GM12878 (cell line): ENCODE results near the gene NKD1.

Source experiments
- ASH2L ChIP-seq: fragments of 300-600, 200-600 bp; sonication (generic); IDR thresholded peaks from 2 replicates; pipeline ENCODE4 v1.6.1; 2017; ENCODE audit warnings: low read depth, mild to moderate bottlenecking, borderline replicate concordance
- EED ChIP-seq: sonication (generic); IDR thresholded peaks from 2 replicates; pipeline ENCODE4 v1.6.1; 2016; ENCODE audit warnings: antibody characterized with exemption, low read depth
- NFXL1 ChIP-seq: fragments of 450-650 bp; IDR thresholded peaks from 2 replicates; pipeline ENCODE4 v1.6.1; 2017; ENCODE audit warnings: antibody characterized with exemption, mild to moderate bottlenecking, borderline replicate concordance
- PBX3 ChIP-seq: IDR thresholded peaks from 2 replicates; pipeline ENCODE4 v1.6.1; 2011; ENCODE audit warnings: mild to moderate bottlenecking, low read depth, low read length, moderate library complexity; ENCODE audit not compliant: insufficient replicate concordance
- TF ChIP-seq, protein P1 (sequence below), 3 experiments: IDR thresholded peaks in 2 of 3; conservative IDR thresholded peaks in 1 of 3; 2 replicates each; pipeline ENCODE4 v1.5.1; 2011; ENCODE audit warnings: low read depth in 3 of 3, low read length in 3 of 3, mild to moderate bottlenecking in 3 of 3, control low read depth in 2 of 3, moderate library complexity in 2 of 3, inconsistent platforms in 1 of 3, mixed read lengths in 1 of 3; ENCODE audit not compliant: control insufficient read depth in 2 of 3, insufficient read depth in 1 of 3; ENCODE audit errors: extremely low read depth in 1 of 3
- TF ChIP-seq, protein P2 (sequence below): IDR thresholded peaks from 2 replicates; pipeline ENCODE4 v1.6.1; 2012; ENCODE audit warnings: low read depth, low read length, improper control_type of control experiment

DNA sequence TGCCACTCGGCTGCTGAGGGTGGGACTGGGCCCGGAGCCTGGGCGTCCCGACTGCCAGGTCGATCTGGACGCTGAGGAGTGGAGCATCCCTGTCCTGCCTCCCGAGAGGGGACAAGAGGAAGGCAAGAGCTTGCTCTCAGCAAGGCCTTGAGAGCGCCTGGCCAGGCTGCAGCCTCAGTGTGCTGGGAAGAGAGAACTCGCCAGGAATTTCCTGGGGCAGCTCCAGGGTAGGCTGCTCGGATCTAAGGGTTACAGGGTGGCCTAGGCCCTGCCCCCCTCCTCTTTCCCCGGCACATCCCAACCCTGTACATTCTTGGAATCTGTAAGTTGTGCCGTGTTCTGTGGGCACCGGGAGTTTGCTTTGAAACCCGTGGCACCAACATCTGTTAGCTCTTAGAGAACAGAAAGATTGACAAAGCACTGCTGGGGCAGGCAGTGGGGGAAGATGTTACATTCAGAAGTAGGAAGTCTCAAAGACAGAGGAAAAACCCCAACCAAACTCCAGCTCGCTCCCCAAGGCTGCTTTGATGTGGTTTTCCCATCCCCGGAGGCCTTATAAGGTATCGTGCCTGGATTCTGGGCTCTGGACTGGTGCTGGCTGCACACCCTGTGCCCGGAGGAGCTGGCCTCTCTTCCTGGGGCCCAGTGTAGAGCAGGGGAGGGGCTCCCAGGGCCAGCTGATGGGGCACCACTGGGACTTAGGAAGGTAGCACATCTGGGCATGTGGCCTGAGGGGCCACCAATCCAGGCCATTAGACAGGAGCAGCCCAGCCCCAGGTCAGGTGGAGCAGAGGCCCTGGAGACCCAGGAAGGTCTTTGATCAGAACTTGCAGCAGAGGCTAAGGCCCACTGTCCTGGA lies 55.2 kb downstream of the NKD1 start:
- TF ChIP-seq, protein P1, sequence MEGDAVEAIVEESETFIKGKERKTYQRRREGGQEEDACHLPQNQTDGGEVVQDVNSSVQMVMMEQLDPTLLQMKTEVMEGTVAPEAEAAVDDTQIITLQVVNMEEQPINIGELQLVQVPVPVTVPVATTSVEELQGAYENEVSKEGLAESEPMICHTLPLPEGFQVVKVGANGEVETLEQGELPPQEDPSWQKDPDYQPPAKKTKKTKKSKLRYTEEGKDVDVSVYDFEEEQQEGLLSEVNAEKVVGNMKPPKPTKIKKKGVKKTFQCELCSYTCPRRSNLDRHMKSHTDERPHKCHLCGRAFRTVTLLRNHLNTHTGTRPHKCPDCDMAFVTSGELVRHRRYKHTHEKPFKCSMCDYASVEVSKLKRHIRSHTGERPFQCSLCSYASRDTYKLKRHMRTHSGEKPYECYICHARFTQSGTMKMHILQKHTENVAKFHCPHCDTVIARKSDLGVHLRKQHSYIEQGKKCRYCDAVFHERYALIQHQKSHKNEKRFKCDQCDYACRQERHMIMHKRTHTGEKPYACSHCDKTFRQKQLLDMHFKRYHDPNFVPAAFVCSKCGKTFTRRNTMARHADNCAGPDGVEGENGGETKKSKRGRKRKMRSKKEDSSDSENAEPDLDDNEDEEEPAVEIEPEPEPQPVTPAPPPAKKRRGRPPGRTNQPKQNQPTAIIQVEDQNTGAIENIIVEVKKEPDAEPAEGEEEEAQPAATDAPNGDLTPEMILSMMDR (IDR thresholded peaks at IDR 0.05 in 2 of 3, conservative IDR thresholded peaks at IDR 0.05 in 1 of 3; ENCODE audit: control insufficient read depth in 2 of 3, extremely low read depth in 1 of 3, insufficient read depth in 1 of 3, low read depth in 3 of 3, low read length in 3 of 3), result no peak
- TF ChIP-seq ASH2L (no peak), PBX3 (no peak), EED (no peak), NFXL1 (no peak)
- TF ChIP-seq, protein P2, sequence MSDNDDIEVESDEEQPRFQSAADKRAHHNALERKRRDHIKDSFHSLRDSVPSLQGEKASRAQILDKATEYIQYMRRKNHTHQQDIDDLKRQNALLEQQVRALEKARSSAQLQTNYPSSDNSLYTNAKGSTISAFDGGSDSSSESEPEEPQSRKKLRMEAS, result no peak
